Astrocyte (in vitro differentiated cells and primary cell): Measurements from ENCODE around the gene LCE5A. TPM values are rescaled to one million over a fixed set of nuclear protein-coding genes. Genes with fewer than 3 reads are reported as not detected.

Experiments used
- DNase-seq: peaks from one replicate; pipeline ENCODE4 v3.0.0-alpha.2; 2010; ENCODE audit warnings: low read depth
- FAIRE-seq: peaks from 2 replicates; lab custom pipeline; 2011; peaks lifted over from hg19 to GRCh38; lab: Jason Lieb, UNC
- H2AFZ ChIP-seq: 2 replicates; pipeline ENCODE4 v1.6.0; 2012; ENCODE audit warnings: low read depth, low read length, inconsistent platforms
- H3K27ac ChIP-seq: 2 replicates; pipeline ENCODE4 v1.5.1; 2011; ENCODE audit warnings: low read depth, low read length, inconsistent platforms
- H3K27me3 ChIP-seq: 2 replicates; pipeline ENCODE4 v1.6.0; 2011; ENCODE audit warnings: low read length, inconsistent platforms; ENCODE audit not compliant: insufficient read depth
- H3K36me3 ChIP-seq: 2 replicates; pipeline ENCODE4 v1.5.1; 2011; ENCODE audit warnings: low read length, inconsistent platforms; ENCODE audit not compliant: insufficient read depth
- H3K4me1 ChIP-seq: 2 replicates; pipeline ENCODE4 v1.5.1; 2011; ENCODE audit warnings: low read length, inconsistent platforms; ENCODE audit not compliant: insufficient read depth
- H3K4me2 ChIP-seq: 2 replicates; pipeline ENCODE4 v1.6.0; 2012; ENCODE audit warnings: low read length, inconsistent platforms
- H3K4me3 ChIP-seq: 2 replicates; pipeline ENCODE4 v1.5.1; 2011; ENCODE audit warnings: low read depth, mild to moderate bottlenecking, low read length, inconsistent platforms; ENCODE audit not compliant: insufficient read depth
- H3K79me2 ChIP-seq: 2 replicates; pipeline ENCODE4 v1.6.0; 2012; ENCODE audit warnings: mild to moderate bottlenecking, low read length, inconsistent platforms; ENCODE audit not compliant: insufficient read depth
- H3K9ac ChIP-seq: 2 replicates; pipeline ENCODE4 v1.6.0; 2012; ENCODE audit warnings: mild to moderate bottlenecking, low read length, inconsistent platforms
- H3K9me3 ChIP-seq: 2 replicates; pipeline ENCODE4 v1.5.1; 2012; ENCODE audit warnings: low read depth, mild to moderate bottlenecking, low read length, inconsistent platforms; ENCODE audit not compliant: insufficient read depth
- H4K20me1 ChIP-seq: 2 replicates; pipeline ENCODE4 v1.6.0; 2012; ENCODE audit warnings: low read length, inconsistent platforms; ENCODE audit not compliant: insufficient read depth
- H3K27ac Mint-ChIP-seq: one replicate; pipeline ENCODE4 v1.8.0; 2021; ENCODE audit warnings: mild to moderate bottlenecking, mixed read lengths; ENCODE audit not compliant: unreplicated experiment
- H3K27me3 Mint-ChIP-seq: one replicate; pipeline ENCODE4 v1.8.0; 2021; ENCODE audit warnings: low read depth, mixed read lengths; ENCODE audit not compliant: unreplicated experiment
- H3K36me3 Mint-ChIP-seq: one replicate; pipeline ENCODE4 v1.8.0; 2021; ENCODE audit warnings: low read depth, mixed read lengths; ENCODE audit not compliant: unreplicated experiment
- H3K4me1 Mint-ChIP-seq: one replicate; pipeline ENCODE4 v1.8.0; 2021; ENCODE audit warnings: low read depth, mixed read lengths; ENCODE audit not compliant: unreplicated experiment
- H3K4me3 Mint-ChIP-seq: one replicate; pipeline ENCODE4 v1.8.0; 2021; ENCODE audit warnings: mild to moderate bottlenecking, moderate library complexity, mixed read lengths; ENCODE audit not compliant: unreplicated experiment
- H3K9me3 Mint-ChIP-seq: one replicate; pipeline ENCODE4 v1.8.0; 2021; ENCODE audit warnings: mild to moderate bottlenecking, mixed read lengths; ENCODE audit not compliant: unreplicated experiment
- EZH2 ChIP-seq: IDR thresholded peaks from 2 replicates; pipeline ENCODE4 v1.6.1; 2012; ENCODE audit warnings: mild to moderate bottlenecking, low read length, inconsistent platforms; ENCODE audit not compliant: insufficient read depth
- total RNA-seq: library from RNA; stranded (reverse); gene quantifications from 2 replicates; pipeline ENCODE4 v1.2.1, GENCODE V29; 2021
- TF ChIP-seq, protein P1 (sequence below): IDR thresholded peaks from 2 replicates; pipeline ENCODE4 v1.5.1; 2011; ENCODE audit warnings: low read depth, mild to moderate bottlenecking, inconsistent platforms, low read length, moderate library complexity; ENCODE audit not compliant: insufficient read depth

The LCE5A gene
- total RNA-seq, 1 donor from 2014 or later = not detected

GRCh38 chr1:152515434-152515783, 4.8 kb downstream of the LCE5A start:
- H2AFZ ChIP-seq = no peak overlapping the region
- no peak overlapping the region for H3K4me3 Mint-ChIP-seq
- H4K20me1 ChIP-seq = no peaks in the 10 kb centered on the region
- H3K4me2 ChIP-seq = peak overlapping the region; percentile 30
- H3K9me3 Mint-ChIP-seq = no peaks in the 10 kb centered on the region
- H3K27me3 Mint-ChIP-seq = peaks cover 49% of the 10 kb centered on the region
- H3K27ac Mint-ChIP-seq = no peak overlapping the region
- no peaks in the 10 kb centered on the region for H3K4me1 ChIP-seq
- FAIRE-seq (no peak), DNase-seq (peak; percentile 23)
- no peak overlapping the region for H3K27ac ChIP-seq
- H3K9ac ChIP-seq = no peak overlapping the region
- peaks cover 10% of the 10 kb centered on the region for H3K27me3 ChIP-seq
- no peaks in the 10 kb centered on the region for H3K4me1 Mint-ChIP-seq
- no peak overlapping the region for H3K4me3 ChIP-seq
- TF ChIP-seq, protein P1, sequence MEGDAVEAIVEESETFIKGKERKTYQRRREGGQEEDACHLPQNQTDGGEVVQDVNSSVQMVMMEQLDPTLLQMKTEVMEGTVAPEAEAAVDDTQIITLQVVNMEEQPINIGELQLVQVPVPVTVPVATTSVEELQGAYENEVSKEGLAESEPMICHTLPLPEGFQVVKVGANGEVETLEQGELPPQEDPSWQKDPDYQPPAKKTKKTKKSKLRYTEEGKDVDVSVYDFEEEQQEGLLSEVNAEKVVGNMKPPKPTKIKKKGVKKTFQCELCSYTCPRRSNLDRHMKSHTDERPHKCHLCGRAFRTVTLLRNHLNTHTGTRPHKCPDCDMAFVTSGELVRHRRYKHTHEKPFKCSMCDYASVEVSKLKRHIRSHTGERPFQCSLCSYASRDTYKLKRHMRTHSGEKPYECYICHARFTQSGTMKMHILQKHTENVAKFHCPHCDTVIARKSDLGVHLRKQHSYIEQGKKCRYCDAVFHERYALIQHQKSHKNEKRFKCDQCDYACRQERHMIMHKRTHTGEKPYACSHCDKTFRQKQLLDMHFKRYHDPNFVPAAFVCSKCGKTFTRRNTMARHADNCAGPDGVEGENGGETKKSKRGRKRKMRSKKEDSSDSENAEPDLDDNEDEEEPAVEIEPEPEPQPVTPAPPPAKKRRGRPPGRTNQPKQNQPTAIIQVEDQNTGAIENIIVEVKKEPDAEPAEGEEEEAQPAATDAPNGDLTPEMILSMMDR = no peak
- TF ChIP-seq EZH2 = peak; percentile 41
- H3K79me2 ChIP-seq = no peaks in the 10 kb centered on the region
- no peaks in the 10 kb centered on the region for H3K9me3 ChIP-seq
- H3K36me3 Mint-ChIP-seq = no peaks in the 10 kb centered on the region
- no peaks in the 10 kb centered on the region for H3K36me3 ChIP-seq

DNA sequence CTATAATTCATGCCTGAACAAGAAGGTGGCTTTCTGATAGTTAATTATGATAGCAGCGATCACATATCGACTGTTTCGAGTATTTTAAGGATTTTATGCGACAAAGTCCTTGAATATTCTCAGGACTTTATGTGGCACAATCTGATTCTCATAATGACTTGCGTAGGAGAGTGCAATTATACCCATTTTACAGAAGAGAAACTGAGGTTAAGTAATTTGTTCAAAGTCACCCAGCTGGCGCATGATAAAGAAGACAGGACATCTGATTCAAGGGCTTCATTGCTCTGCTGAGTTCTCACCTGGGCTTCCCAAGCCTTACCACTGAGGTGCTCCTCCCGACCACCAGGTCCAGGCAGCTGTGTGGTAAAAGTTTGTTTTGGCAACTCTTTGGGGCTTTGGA, 5.5 kb downstream of the LCE5A start:
- no peak overlapping the region for H3K4me2 ChIP-seq

GRCh38 chr1:152517237-152517811, 6.7 kb downstream of the LCE5A start:
- Histone ChIP-seq H3K27ac (no peak overlapping the region), H4K20me1 (no peaks in the 10 kb centered on the region), H3K4me1 (no peaks in the 10 kb centered on the region), H2AFZ (no peak overlapping the region), H3K4me3 (no peak overlapping the region), H3K9ac (no peak overlapping the region), H3K4me2 (no peak overlapping the region), H3K9me3 (no peaks in the 10 kb centered on the region), H3K79me2 (no peaks in the 10 kb centered on the region), H3K36me3 (no peaks in the 10 kb centered on the region), H3K27me3 (peaks cover 10% of the 10 kb centered on the region)
- FAIRE-seq = no peak
- Mint-ChIP-seq H3K27ac (no peak overlapping the region), H3K36me3 (no peaks in the 10 kb centered on the region), H3K4me3 (no peak overlapping the region), H3K4me1 (no peaks in the 10 kb centered on the region), H3K27me3 (peaks cover 38% of the 10 kb centered on the region), H3K9me3 (no peaks in the 10 kb centered on the region)
- DNase-seq = peak; percentile 6
- no peak for TF ChIP-seq EZH2
- TF ChIP-seq, protein P1 = no peak

More for the DNA sequence above, 5.5 kb downstream of the LCE5A start:
- H3K36me3 ChIP-seq = no peaks in the 10 kb centered on the region
- H3K27me3 Mint-ChIP-seq = peaks cover 44% of the 10 kb centered on the region
- H3K9me3 ChIP-seq = no peaks in the 10 kb centered on the region
- no peak overlapping the region for H3K27ac ChIP-seq
- FAIRE-seq (no peak), DNase-seq (no peak)
- H3K9me3 Mint-ChIP-seq = no peaks in the 10 kb centered on the region
- no peaks in the 10 kb centered on the region for H3K4me1 Mint-ChIP-seq
- H4K20me1 ChIP-seq = no peaks in the 10 kb centered on the region
- no peaks in the 10 kb centered on the region for H3K36me3 Mint-ChIP-seq
- H3K4me1 ChIP-seq = no peaks in the 10 kb centered on the region
- peaks cover 10% of the 10 kb centered on the region for H3K27me3 ChIP-seq
- H3K4me3 Mint-ChIP-seq = no peak overlapping the region
- no peak overlapping the region for H3K9ac ChIP-seq
- H3K79me2 ChIP-seq = no peaks in the 10 kb centered on the region
- H2AFZ ChIP-seq = no peak overlapping the region
- TF ChIP-seq EZH2 = no peak
- TF ChIP-seq, protein P1 = no peak
- H3K4me3 ChIP-seq = no peak overlapping the region
- H3K27ac Mint-ChIP-seq = no peak overlapping the region
